Activated B cell treated with CpG ODN at 0.5 μM for 24 hours (primary cell): ENCODE data around the gene NGEF. TPM values are rescaled to one million over a fixed set of nuclear protein-coding genes. Genes with fewer than 3 reads are reported as not detected.

Source experiments
- ATAC-seq: fragments of 200-7000 bp; cut with Tn5 transposase; one replicate; pipeline ENCODE4 v1.10.0; 2021; ENCODE audit warnings: low read depth, mild to moderate bottlenecking, moderate library complexity
- CTCF ChIA-PET: fragments of 350-600 bp; sonication (Branson Sonifier 250); formaldehyde crosslinking; loops from one replicate; lab custom pipeline; 2021; ENCODE audit warnings: antibody characterized with exemption; lab: Charles Lee
- POLR2A ChIA-PET: fragments of 350-600 bp; sonication (Branson Sonifier 250); formaldehyde crosslinking; loops from one replicate; lab custom pipeline; 2021; ENCODE audit warnings: antibody characterized with exemption; lab: Charles Lee
- DNase-seq: peaks from one replicate; pipeline ENCODE4 v3.0.0; 2022
- H3K27ac Mint-ChIP-seq: one replicate; pipeline ENCODE4 v1.8.0; 2020; ENCODE audit warnings: mixed read lengths
- H3K27me3 Mint-ChIP-seq: one replicate; pipeline ENCODE4 v1.8.0; 2021; ENCODE audit warnings: mixed read lengths
- H3K36me3 Mint-ChIP-seq: one replicate; pipeline ENCODE4 v1.8.0; 2021; ENCODE audit warnings: low read depth, mixed read lengths
- H3K4me1 Mint-ChIP-seq: one replicate; pipeline ENCODE4 v1.8.0; 2021; ENCODE audit warnings: mixed read lengths
- H3K4me3 Mint-ChIP-seq: one replicate; pipeline ENCODE4 v1.8.0; 2020; ENCODE audit warnings: mild to moderate bottlenecking, mixed read lengths
- H3K9me3 Mint-ChIP-seq: one replicate; pipeline ENCODE4 v1.8.0; 2020; ENCODE audit warnings: mixed read lengths
- CTCF ChIP-seq: fragments of 200-600 bp; IDR thresholded peaks from one replicate; pipeline ENCODE4 v1.8.0; 2022; ENCODE audit warnings: antibody characterized with exemption, mild to moderate bottlenecking
- intact Hi-C: fragments of 100-400 bp; cut with micrococcal nuclease; formaldehyde crosslinking; loops from one replicate; pipeline ENCODE4 v1.15.1; 2024
- total RNA-seq: library from RNA; stranded (reverse); gene quantifications from 2 replicates; pipeline ENCODE4 v1.2.3, GENCODE V29; 2022

The NGEF gene
- total RNA-seq, 1 donor from 2014 or later = not detected

- peaks cover 6% of the 10 kb centered on the region for H3K27me3 Mint-ChIP-seq
- CTCF ChIA-PET = no interaction called here
- TF ChIP-seq CTCF = no peak
- ATAC-seq = no peak
- POLR2A ChIA-PET = no interaction called here
- no peak overlapping the region for H3K4me3 Mint-ChIP-seq
- H3K36me3 Mint-ChIP-seq = no peaks in the 10 kb centered on the region
- no peak for DNase-seq
- intact Hi-C loops = no loop called here
- no peaks in the 10 kb centered on the region for H3K4me1 Mint-ChIP-seq
- no peaks in the 10 kb centered on the region for H3K9me3 Mint-ChIP-seq
- H3K27ac Mint-ChIP-seq = no peak overlapping the region
Observed at GRCh38 chr2:233000886-233001750, 11.9 kb downstream of the NGEF start.

- Mint-ChIP-seq H3K27ac (no peak overlapping the region), H3K4me1 (no peaks in the 10 kb centered on the region), H3K9me3 (no peaks in the 10 kb centered on the region), H3K4me3 (no peak overlapping the region), H3K27me3 (no peaks in the 10 kb centered on the region), H3K36me3 (no peaks in the 10 kb centered on the region)
- ChIA-PET POLR2A (no interaction called here), CTCF (no interaction called here)
- no peak for DNase-seq
- intact Hi-C loops = no loop called here
- no peak for ATAC-seq
- TF ChIP-seq CTCF = no peak
Observed at GRCh38 chr2:232999354-232999753, 13.7 kb downstream of the NGEF start.

GRCh38 chr2:232998666-232998985, 14.4 kb downstream of the NGEF start:
- ATAC-seq = no peak
- intact Hi-C loops = no loop called here
- no peak overlapping the region for H3K27ac Mint-ChIP-seq
- POLR2A ChIA-PET = no interaction called here
- TF ChIP-seq CTCF = no peak
- H3K27me3 Mint-ChIP-seq = no peaks in the 10 kb centered on the region
- no peaks in the 10 kb centered on the region for H3K4me1 Mint-ChIP-seq
- H3K4me3 Mint-ChIP-seq = no peak overlapping the region
- H3K36me3 Mint-ChIP-seq = no peaks in the 10 kb centered on the region
- H3K9me3 Mint-ChIP-seq = no peaks in the 10 kb centered on the region
- CTCF ChIA-PET = no interaction called here
- no peak for DNase-seq

GRCh38 chr2:232997749-232998665, 15.0 kb downstream of the NGEF start:
- H3K27me3 Mint-ChIP-seq = no peaks in the 10 kb centered on the region
- no peaks in the 10 kb centered on the region for H3K4me1 Mint-ChIP-seq
- no peak for ATAC-seq
- intact Hi-C loops = no loop called here
- ChIA-PET POLR2A (no interaction called here), CTCF (no interaction called here)
- no peaks in the 10 kb centered on the region for H3K36me3 Mint-ChIP-seq
- H3K9me3 Mint-ChIP-seq = no peaks in the 10 kb centered on the region
- DNase-seq = no peak
- H3K4me3 Mint-ChIP-seq = no peak overlapping the region
- H3K27ac Mint-ChIP-seq = no peak overlapping the region
- TF ChIP-seq CTCF = no peak

GRCh38 chr2:232994446-232994845, 18.6 kb downstream of the NGEF start:
- ChIA-PET CTCF (no interaction called here), POLR2A (no interaction called here)
- no peak overlapping the region for H3K4me3 Mint-ChIP-seq
- no peaks in the 10 kb centered on the region for H3K4me1 Mint-ChIP-seq
- intact Hi-C loops = no loop called here
- H3K9me3 Mint-ChIP-seq = no peaks in the 10 kb centered on the region
- H3K36me3 Mint-ChIP-seq = no peaks in the 10 kb centered on the region
- H3K27me3 Mint-ChIP-seq = peaks cover 3% of the 10 kb centered on the region
- no peak overlapping the region for H3K27ac Mint-ChIP-seq
- ATAC-seq (no peak), DNase-seq (no peak)
- TF ChIP-seq CTCF = no peak
